Heart left ventricle (tissue), 16 donors: ENCODE data around the gene SNRPD3. TPM values are rescaled to one million over a fixed set of nuclear protein-coding genes. Genes with fewer than 3 reads are reported as not detected.
A peak's percentile ranks its signal among the peaks of the same experiment; 100 is the strongest.

ENCODE experiments used
- ATAC-seq, 4 donors: fragments of 200-7000 bp; cut with Tn5 transposase; one replicate each; pipeline ENCODE4 v1.9.1; 2020 to 2022; ENCODE audit warnings: moderate library complexity in 4 of 4, mild to moderate bottlenecking in 3 of 4, moderate number of reproducible peaks in 1 of 4
- DNase-seq, 5 donors: peaks; one replicate each; pipeline ENCODE4 v3.0.0-alpha.2; 2020
- H3K27ac ChIP-seq, 12 donors: fragments of 200-600 bp; sonication (generic) in 4 of 12; one replicate each; pipeline versions ENCODE4 v1.5.0 to v1.8.0; 2016 to 2022; ENCODE audit warnings: mild to moderate bottlenecking in 2 of 12
- H3K27me3 ChIP-seq, 9 donors: fragments of 200-600 bp; sonication (generic) in 2 of 9; one replicate each; pipeline versions ENCODE4 v1.5.1 to v1.8.0; 2016 to 2022; ENCODE audit warnings: mild to moderate bottlenecking in 3 of 9
- H3K36me3 ChIP-seq, 9 donors: fragments of 200-600 bp; sonication (generic) in 2 of 9; one replicate each; pipeline versions ENCODE4 v1.5.0 to v1.8.0; 2018 to 2022; ENCODE audit warnings: mild to moderate bottlenecking in 2 of 9
- H3K4me1 ChIP-seq, 12 donors: fragments of 200-600 bp; sonication (generic) in 4 of 12; one replicate each; pipeline versions ENCODE4 v1.5.0 to v1.8.0; 2016 to 2022; ENCODE audit warnings: mild to moderate bottlenecking in 3 of 12
- H3K4me3 ChIP-seq, 12 donors: fragments of 200-600 bp; sonication (generic) in 4 of 12; one replicate each; pipeline versions ENCODE4 v1.5.0 to v1.8.0; 2017 to 2022; ENCODE audit warnings: mild to moderate bottlenecking in 9 of 12, moderate library complexity in 4 of 12
- H3K9me3 ChIP-seq, 12 donors: fragments of 200-600 bp; sonication (generic) in 4 of 12; one replicate each; pipeline versions ENCODE4 v1.5.0 to v1.8.0; 2016 to 2022; ENCODE audit warnings: mild to moderate bottlenecking in 1 of 12
- POLR2A ChIP-seq, 2 donors: fragments of 450-650 bp; IDR thresholded peaks; one replicate each; pipeline ENCODE4 v1.6.1; 2017; ENCODE audit warnings: antibody characterized with exemption in 2 of 2, mild to moderate bottlenecking in 2 of 2, moderate library complexity in 2 of 2
- WGBS, 4 donors: extraction: QIAGEN DNeasy Blood & Tissue Kit in 2 of 4; methylation state at CpG; one replicate each; pipeline versions ENCODE4 v1.1.5 to v1.1.7; 2013 to 2018; 5-methylcytosine and 5-hydroxymethylcytosine counted together
- intact Hi-C, 10 donors: fragments of 100-400 bp; cut with DNase I; formaldehyde crosslinking; loops; one replicate each; pipeline versions ENCODE4 v1.11.1 to v1.14.2; 2022
- long read RNA-seq, 3 donors: library from polyadenylated mRNA; unstranded; transcript quantifications; one replicate each; pipeline ENCODE4 v2.0.0, GENCODE V29; 2020 to 2021
- polyA plus RNA-seq, 2 donors: library from polyadenylated mRNA; stranded (reverse); fragments of 200-250 nt; gene quantifications; one replicate each; pipeline ENCODE4 v1.2.3, GENCODE V29; 2013
- total RNA-seq, 9 donors: library from RNA; depleted of rRNA in 2 of 9; stranded (reverse); fragments of >200 nt in 2 of 9; fragmentation: NEBNext Ultra II Directional in 3 of 9; extraction: Animal tissue kit (Norgen Biotek cat#: 25700) in 3 of 9; gene quantifications; one replicate each; pipeline versions ENCODE4 v1.1.0 to v1.2.4, GENCODE V29; 2016 to 2023
- TF ChIP-seq, protein P1 (sequence below), 12 donors: fragments of 200-600 bp; sonication (generic) in 4 of 12; IDR thresholded peaks; one replicate each; pipeline versions ENCODE4 v1.5.0 to v1.8.0; 2018 to 2022; ENCODE audit warnings: antibody characterized with exemption in 12 of 12, mild to moderate bottlenecking in 5 of 12
- donor health status: ischemic (EF 13 %, LVEDD 7.1; RV severe dilation, severe dysfunction).
- donor health status: healthy with polysubstance abuse.
- donor health status: DM: no; HTN: yes; CAD: no.
- donor health status: DM: no; HTN: no; CAD: no.
- donor health status: ischemic (EF 25% LVEDD 6.9; RV normal size, moderate dysfunction).
- donor health status: ischemic (EF 25% LVEDD 5.7; RV mildly dilated, moderate dysfunction).
- donor health status: healthy.
- donor health status: DM: yes; HTN: yes; CAD: no.
- donor health status: ischemic (EF 35%, LVEDD 5.7; RV mildly dilated, moderate dysfunction).
- donor health status: nonischemic (EF 11% LVEDD 7.7; RV severe dilation, severe dysfunction).
- donor health status: DM: yes; HTN: yes; CAD: no.
- donor health status: PGD.
- donor health status: ischemic (EF 29% LVEDD 5.4; RV normal size, mild dysfunction).
- donor health status: nonischemic (EF 23%, LVEDD 6.1; RV moderate dilation, normal function).

The SNRPD3 gene
- 100 to 1,000 TPM in 2 of 9 donors, 10 to 100 TPM in 7; 64.8 to 227 (median 74.0) TPM for total RNA-seq
- polyA plus RNA-seq: 100 to 1,000 TPM in 1 of 2 donors, 10 to 100 TPM in 1; 91.1 to 146 TPM
- long read RNA-seq, donor 1, transcript SNRPD3-201 (4 exons, 1,763 nt): major isoform, 34 of 42 reads
- long read RNA-seq, donor 1, partial matches to known transcripts: 4 of 42 reads
- long read RNA-seq, donor 1, other reads (novel, unspliced or antisense): 4 of 42 reads
- long read RNA-seq, donor 2, transcript SNRPD3-201 (4 exons, 1,763 nt): major isoform, 77 of 84 reads
- long read RNA-seq, donor 2, partial matches to known transcripts: 3 of 84 reads
- long read RNA-seq, donor 2, other reads (novel, unspliced or antisense): 4 of 84 reads
- long read RNA-seq, donor 3, transcript SNRPD3-201 (4 exons, 1,763 nt): major isoform, 19 of 23 reads
- long read RNA-seq, donor 3, partial matches to known transcripts: 1 of 23 reads
- long read RNA-seq, donor 3, other reads (novel, unspliced or antisense): 3 of 23 reads

DNA sequence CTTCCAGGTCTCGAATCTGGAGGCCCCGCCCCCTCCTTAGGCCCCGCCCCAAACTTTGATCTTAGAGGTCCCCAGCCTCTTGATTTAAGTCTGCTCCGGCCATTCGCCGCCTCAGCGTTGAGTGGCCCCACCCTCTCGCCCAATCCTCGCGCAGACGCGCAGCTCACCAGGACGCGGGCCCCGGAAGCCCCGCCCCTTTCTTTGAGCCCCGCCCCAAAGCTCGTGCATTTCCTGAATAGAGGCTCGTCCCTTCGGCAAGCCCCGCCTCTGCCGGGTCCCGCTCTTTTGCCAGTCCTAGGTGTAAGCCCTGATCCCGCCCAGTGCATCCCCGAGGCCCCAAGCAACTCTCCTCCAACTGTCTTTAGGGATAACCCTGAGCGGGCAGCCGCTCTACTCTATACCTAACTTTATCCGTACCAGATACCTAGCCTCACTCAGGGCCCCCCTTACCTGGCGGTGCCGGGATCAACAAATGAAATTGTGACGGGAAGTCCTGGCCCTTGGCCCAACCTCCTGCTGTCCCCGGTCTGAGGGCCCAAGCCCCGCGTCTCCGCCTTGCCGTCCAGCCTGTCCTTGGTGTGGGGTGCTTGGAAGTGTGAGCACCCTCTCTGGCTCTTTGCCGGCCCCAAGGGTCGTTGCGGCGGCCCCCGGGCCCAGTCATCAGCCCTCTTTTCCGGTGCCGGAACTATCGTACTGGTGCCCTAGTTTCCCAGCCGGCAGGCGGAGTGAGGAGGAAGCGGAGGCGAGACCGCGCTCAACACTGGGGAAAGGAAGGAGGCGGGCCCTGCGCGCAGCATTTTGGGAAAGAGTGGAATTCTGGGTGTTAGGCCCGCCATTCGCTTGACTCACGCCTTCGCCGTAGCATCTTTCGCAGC, at the start of gene SNRPD3:
SNRPD3 (plus strand) TSS at position 835 of the 875 bp plus-strand sequence. CDS start 1,676 bp downstream, outside the sequence.
- intact Hi-C loops: no loop called here
- H3K27ac ChIP-seq: peak within 1 kb of the TSS; percentile 91 to 99 (median 98)
- WGBS, 4 donors: 0 to 1% (median 0%) methylated on average over 39 to 59 of the region's 59 CpGs
- H3K36me3 ChIP-seq: peaks cover 0 to 40% (median 26%) of the 10 kb centered on the region in 9 donors
- H3K27me3 ChIP-seq: no peaks in the 10 kb centered on the region
- H3K9me3 ChIP-seq: no peaks in the 10 kb centered on the region
- TF ChIP-seq, protein P1, sequence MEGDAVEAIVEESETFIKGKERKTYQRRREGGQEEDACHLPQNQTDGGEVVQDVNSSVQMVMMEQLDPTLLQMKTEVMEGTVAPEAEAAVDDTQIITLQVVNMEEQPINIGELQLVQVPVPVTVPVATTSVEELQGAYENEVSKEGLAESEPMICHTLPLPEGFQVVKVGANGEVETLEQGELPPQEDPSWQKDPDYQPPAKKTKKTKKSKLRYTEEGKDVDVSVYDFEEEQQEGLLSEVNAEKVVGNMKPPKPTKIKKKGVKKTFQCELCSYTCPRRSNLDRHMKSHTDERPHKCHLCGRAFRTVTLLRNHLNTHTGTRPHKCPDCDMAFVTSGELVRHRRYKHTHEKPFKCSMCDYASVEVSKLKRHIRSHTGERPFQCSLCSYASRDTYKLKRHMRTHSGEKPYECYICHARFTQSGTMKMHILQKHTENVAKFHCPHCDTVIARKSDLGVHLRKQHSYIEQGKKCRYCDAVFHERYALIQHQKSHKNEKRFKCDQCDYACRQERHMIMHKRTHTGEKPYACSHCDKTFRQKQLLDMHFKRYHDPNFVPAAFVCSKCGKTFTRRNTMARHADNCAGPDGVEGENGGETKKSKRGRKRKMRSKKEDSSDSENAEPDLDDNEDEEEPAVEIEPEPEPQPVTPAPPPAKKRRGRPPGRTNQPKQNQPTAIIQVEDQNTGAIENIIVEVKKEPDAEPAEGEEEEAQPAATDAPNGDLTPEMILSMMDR (IDR thresholded peaks at IDR 0.05): peak in 5 of 12 donors; percentile 7 to 39 (median 25)
- TF ChIP-seq POLR2A (IDR thresholded peaks at IDR 0.05): no peak
- ATAC-seq (peak; percentile 91 to 95 (median 92)), DNase-seq (peak; percentile 99 to 100 (median 100))
- peak within 1 kb of the TSS; percentile 67 to 100 (median 92) for H3K4me3 ChIP-seq
- peaks cover 7 to 75% (median 59%) of the 10 kb centered on the region in 12 donors for H3K4me1 ChIP-seq

DNA sequence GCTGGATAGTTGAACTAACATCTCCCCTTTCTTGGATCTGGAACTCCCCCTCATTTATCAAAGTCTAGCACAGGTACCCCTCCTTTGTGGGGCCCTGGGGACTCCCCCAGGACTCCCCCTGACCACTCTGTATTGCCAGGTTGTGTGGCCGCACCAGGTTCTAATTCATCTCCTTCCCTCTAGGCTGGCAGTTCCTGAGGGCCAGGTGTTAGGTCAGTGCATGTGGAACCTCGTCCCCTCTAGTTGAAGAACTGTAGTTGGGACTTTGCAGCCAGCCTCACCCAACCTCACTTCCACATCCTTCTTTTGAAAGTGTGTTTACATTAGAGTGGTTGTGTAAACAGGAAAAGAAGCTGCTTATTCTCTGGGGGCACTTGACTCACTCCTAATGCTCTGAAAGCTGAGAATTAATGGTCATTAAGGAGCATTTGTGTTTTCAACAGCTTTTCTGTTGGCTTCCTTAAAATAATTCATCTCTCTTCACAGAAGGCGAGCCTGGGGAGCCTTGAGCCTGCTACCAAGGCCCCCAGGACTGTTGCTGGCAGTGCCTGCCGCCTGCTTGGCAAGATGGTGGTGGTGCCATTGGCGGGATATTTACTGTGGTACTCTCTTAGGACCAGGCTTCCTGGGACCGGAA, 48.9 kb upstream of the SNRPD3 start:
- no peak for TF ChIP-seq POLR2A (IDR thresholded peaks at IDR 0.05)
- TF ChIP-seq, protein P1 (IDR thresholded peaks at IDR 0.05): no peak
- peaks cover 9 to 64% (median 24%) of the 10 kb centered on the region in 12 donors for H3K4me1 ChIP-seq
- H3K9me3 ChIP-seq: no peaks in the 10 kb centered on the region
- ATAC-seq: no peak
- no peaks in the 10 kb centered on the region for H3K27me3 ChIP-seq
- peak in 1 of 5 donors; percentile 33 for DNase-seq
- peak overlapping the region in 1 of 12 donors; percentile 32 for H3K27ac ChIP-seq
- WGBS, 4 donors: 67 to 77% (median 75%) methylated on average over 6 of the region's 6 CpGs
- intact Hi-C loops: loop anchor here in 1 of 10 donors (10.0 kb wide), 1 partner anchor 182 kb away; no protein-coding TSS in a partner anchor
- no peaks in the 10 kb centered on the region for H3K36me3 ChIP-seq
- no peak overlapping the region for H3K4me3 ChIP-seq

DNA sequence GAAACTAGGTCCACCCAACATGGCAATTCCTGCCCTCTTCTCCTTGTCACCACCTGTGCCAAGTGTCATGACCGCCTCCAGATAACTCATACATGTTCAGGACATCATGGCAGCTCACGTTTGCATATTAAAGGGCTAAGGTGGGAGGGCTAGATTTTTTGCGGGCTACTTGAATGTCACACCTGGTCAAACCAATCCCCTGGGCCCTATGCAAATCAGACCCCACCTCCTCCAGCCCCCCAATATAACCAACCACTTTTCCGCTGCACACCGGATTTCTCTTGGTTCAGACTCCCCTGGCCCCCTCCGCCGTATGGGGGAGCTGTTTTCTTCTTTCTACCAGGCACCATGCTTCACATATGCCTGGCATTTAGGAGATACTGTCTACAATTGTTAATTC, 48.1 kb upstream of the SNRPD3 start:
- no peaks in the 10 kb centered on the region for H3K36me3 ChIP-seq
- TF ChIP-seq POLR2A (IDR thresholded peaks at IDR 0.05): no peak
- TF ChIP-seq, protein P1 (IDR thresholded peaks at IDR 0.05): no peak
- H3K4me3 ChIP-seq: no peak overlapping the region
- DNase-seq (no peak), ATAC-seq (no peak)
- intact Hi-C loops: loop anchor here in 1 of 10 donors (10.0 kb wide), 1 partner anchor 183 kb away; no protein-coding TSS in a partner anchor
- WGBS, 4 donors: 85 to 88% (median 87%) methylated on average over 7 of the region's 7 CpGs
- H3K27ac ChIP-seq: peak overlapping the region in 1 of 12 donors; percentile 32
- H3K9me3 ChIP-seq: no peaks in the 10 kb centered on the region
- H3K27me3 ChIP-seq: no peaks in the 10 kb centered on the region
- H3K4me1 ChIP-seq: peaks cover 9 to 71% (median 29%) of the 10 kb centered on the region in 12 donors
